ENCODE data around the gene RSPH9.
A peak's percentile ranks its signal among the peaks of the same experiment; 100 is the strongest.
"Not testable (repeated sequence)": the region's sequence is repeated elsewhere in the genome, so short reads cannot be mapped to it uniquely, and the experiment has no call there.

RSPH9 gene

GRCh38 chr6:43652822-43653221, 8.0 kb downstream of the RSPH9 start:
- not testable (repeated sequence) for H3K4me1 ChIP-seq (ENCODE audit: control insufficient read depth, insufficient read depth, low read length); H3K27ac ChIP-seq (ENCODE audit: low read depth, low read length); H3K36me3 ChIP-seq (ENCODE audit: control insufficient read depth, insufficient read depth, low read length); H3K9me3 ChIP-seq (ENCODE audit: control insufficient read depth, insufficient read depth, low read depth, low read length); H3K9ac ChIP-seq (ENCODE audit: low read length); H3K27me3 ChIP-seq (ENCODE audit: control insufficient read depth, insufficient read depth, low read length); H3K4me3 ChIP-seq (ENCODE audit: low read depth, low read length)

DNA sequence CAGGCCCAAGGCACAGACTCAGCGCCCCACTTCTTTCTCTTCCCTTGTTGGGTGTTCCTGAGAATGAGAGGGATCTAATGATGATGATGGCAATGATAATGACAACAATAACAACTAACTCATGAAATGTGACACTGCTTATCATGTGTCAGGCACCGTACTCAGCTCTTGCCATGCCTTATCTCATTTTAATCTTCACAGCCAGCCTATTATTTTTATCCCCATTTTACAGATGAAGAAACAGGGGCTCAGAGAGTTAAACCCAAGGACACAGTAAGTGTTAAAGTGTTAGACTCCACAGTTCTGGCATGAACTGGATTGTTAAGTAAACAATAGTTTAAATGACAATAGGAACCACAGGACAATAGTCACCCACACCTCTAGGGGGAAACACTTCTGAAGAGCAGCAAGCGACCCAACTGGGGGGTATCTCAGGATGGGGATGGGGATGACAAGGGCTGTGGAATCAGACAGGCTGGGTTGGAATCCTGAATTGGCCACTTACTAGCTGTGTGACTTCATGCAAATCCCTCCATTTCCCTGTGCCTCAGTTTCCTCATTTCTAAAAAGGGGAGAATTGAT, 12.5 kb downstream of the RSPH9 start:
- no peak overlapping the region for H3K4me3 ChIP-seq (ENCODE audit: low read depth, low read length)
- no peaks in the 10 kb centered on the region for H3K36me3 ChIP-seq (ENCODE audit: control insufficient read depth, insufficient read depth, low read length)

GRCh38 chr6:43658161-43658560, 13.3 kb downstream of the RSPH9 start:
- H3K4me3 ChIP-seq (ENCODE audit: low read depth, low read length): no peak overlapping the region
- no peaks in the 10 kb centered on the region for H3K4me1 ChIP-seq (ENCODE audit: control insufficient read depth, insufficient read depth, low read length)
- H3K9me3 ChIP-seq (ENCODE audit: control insufficient read depth, insufficient read depth, low read depth, low read length): peaks cover 10% of the 10 kb centered on the region; the same call in 1 of the 2 replicates
- H3K27ac ChIP-seq (ENCODE audit: low read depth, low read length): no peak overlapping the region
- H3K9ac ChIP-seq (ENCODE audit: low read length): no peak overlapping the region
- no peaks in the 10 kb centered on the region for H3K36me3 ChIP-seq (ENCODE audit: control insufficient read depth, insufficient read depth, low read length)
- H3K27me3 ChIP-seq (ENCODE audit: control insufficient read depth, insufficient read depth, low read length): no peaks in the 10 kb centered on the region

More for the DNA sequence above, 12.5 kb downstream of the RSPH9 start:
- Histone ChIP-seq H3K27me3 (ENCODE audit: control insufficient read depth, insufficient read depth, low read length) (no peaks in the 10 kb centered on the region), H3K4me1 (ENCODE audit: control insufficient read depth, insufficient read depth, low read length) (no peaks in the 10 kb centered on the region), H3K9me3 (ENCODE audit: control insufficient read depth, insufficient read depth, low read depth, low read length) (peaks cover 10% of the 10 kb centered on the region; the same call in 1 of the 2 replicates), H3K27ac (ENCODE audit: low read depth, low read length) (no peak overlapping the region), H3K9ac (ENCODE audit: low read length) (no peak overlapping the region)

- not testable (repeated sequence) for H3K9ac ChIP-seq (ENCODE audit: low read length); H3K36me3 ChIP-seq (ENCODE audit: control insufficient read depth, insufficient read depth, low read length); H3K27ac ChIP-seq (ENCODE audit: low read depth, low read length); H3K4me3 ChIP-seq (ENCODE audit: low read depth, low read length); H3K27me3 ChIP-seq (ENCODE audit: control insufficient read depth, insufficient read depth, low read length); H3K4me1 ChIP-seq (ENCODE audit: control insufficient read depth, insufficient read depth, low read length)
- peaks cover 10% of the 10 kb centered on the region; the same call in 1 of the 2 replicates for H3K9me3 ChIP-seq (ENCODE audit: control insufficient read depth, insufficient read depth, low read depth, low read length)
These were observed 18.1 kb downstream of the RSPH9 start for GRCh38 chr6:43662948-43663347.

GRCh38 chr6:43665376-43665775, 20.5 kb downstream of the RSPH9 start:
- Histone ChIP-seq H3K27ac (ENCODE audit: low read depth, low read length) (no peak overlapping the region), H3K9ac (ENCODE audit: low read length) (no peak overlapping the region)

DNA sequence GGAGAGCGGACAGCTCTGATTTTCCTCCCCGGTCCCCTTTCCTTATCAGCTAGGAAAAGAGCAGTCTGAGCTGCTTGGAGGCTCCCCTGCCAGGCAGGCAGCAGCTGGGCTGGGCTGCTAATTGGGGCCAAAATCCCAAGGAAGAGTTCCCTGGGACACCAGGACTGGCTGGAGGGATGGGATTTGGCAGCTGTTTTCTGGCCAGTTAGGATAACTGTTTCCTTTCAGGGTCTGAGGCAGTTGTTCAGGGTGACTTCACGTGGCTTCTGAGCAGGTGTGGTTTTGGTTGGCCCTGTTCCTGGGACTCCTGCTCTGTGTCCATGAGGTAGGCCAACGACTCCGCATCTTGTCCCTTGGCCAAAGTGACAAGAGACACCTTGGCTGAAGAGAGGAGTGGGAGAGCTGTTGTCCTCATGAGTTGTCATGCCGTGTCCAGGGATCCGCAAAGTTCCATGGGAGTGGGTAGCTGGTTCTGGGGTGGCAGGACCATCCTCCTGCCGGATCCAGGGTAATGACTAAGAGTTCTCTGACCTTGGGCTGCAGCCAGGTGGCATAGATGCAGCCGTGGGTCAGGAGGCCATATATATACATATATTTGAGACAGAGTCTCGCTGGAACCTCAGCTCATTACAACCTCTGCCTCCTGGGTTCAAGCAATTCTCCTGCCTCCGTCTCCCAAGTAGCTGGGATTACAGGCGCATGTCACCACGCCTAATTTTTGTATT, 21.5 kb downstream of the RSPH9 start:
- no peaks in the 10 kb centered on the region for H3K9me3 ChIP-seq (ENCODE audit: control insufficient read depth, insufficient read depth, low read depth, low read length)
- peaks cover 32% of the 10 kb centered on the region for H3K4me1 ChIP-seq (ENCODE audit: control insufficient read depth, insufficient read depth, low read length)
- no peak overlapping the region for H3K4me3 ChIP-seq (ENCODE audit: low read depth, low read length)
- no peak overlapping the region for H3K27ac ChIP-seq (ENCODE audit: low read depth, low read length)
- peaks cover 11% of the 10 kb centered on the region for H3K36me3 ChIP-seq (ENCODE audit: control insufficient read depth, insufficient read depth, low read length)
- H3K27me3 ChIP-seq (ENCODE audit: control insufficient read depth, insufficient read depth, low read length): no peaks in the 10 kb centered on the region
- no peak overlapping the region for H3K9ac ChIP-seq (ENCODE audit: low read length)

More at GRCh38 chr6:43665376-43665775, 20.5 kb downstream of the RSPH9 start:
- Histone ChIP-seq H3K27me3 (ENCODE audit: control insufficient read depth, insufficient read depth, low read length) (no peaks in the 10 kb centered on the region), H3K4me1 (ENCODE audit: control insufficient read depth, insufficient read depth, low read length) (peaks cover 30% of the 10 kb centered on the region), H3K36me3 (ENCODE audit: control insufficient read depth, insufficient read depth, low read length) (0 out of 2 replicates have a peak, but pooled peaks cover 2% of the 10 kb centered on the region), H3K4me3 (ENCODE audit: low read depth, low read length) (no peak overlapping the region), H3K9me3 (ENCODE audit: control insufficient read depth, insufficient read depth, low read depth, low read length) (peaks cover 5% of the 10 kb centered on the region; the same call in 1 of the 2 replicates)

DNA sequence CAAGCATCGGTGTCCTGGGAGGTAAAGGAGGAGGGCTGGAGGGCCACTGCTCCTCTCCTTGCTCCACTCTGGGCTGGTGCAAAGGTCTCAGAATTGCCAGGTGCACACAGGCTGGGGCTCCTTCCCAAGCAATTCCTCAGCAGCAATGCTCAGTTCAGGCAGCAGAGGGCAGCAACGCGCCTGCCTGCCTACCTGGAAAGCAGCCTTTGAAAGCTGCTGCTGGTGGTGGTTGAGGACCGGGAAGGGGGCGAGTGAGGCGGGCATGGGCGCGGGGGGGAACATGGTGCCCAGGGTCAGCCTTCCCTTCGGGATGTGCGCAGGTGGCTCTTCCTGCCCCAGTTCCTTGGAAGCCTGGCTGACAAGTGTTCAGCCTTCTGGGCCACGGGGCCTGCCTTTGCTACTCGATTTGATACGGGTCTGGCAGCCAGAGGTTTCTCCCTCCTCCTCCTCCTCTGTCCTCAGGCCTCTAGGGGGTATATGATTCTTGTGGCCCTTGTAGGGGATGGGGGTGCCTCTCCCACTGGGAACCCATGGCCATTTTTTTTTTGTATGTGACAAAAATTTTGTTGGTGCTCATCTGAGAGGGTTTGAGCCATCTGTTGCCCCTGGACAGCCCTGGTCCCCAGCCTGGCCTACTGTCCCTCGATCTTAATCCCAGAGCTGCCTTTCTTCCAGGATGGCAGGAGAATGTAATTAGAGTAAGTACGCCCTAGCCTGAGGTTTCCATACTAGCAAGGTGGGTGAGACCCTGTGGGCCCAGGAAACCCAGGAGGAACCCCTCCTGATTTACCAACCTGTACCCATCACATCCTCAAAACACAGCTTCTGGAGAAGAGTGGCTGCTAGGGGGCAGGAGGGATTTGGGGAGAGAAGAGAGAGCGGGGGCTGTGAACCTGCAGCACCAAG, 22.7 kb downstream of the RSPH9 start:
- peaks cover 23% of the 10 kb centered on the region for H3K36me3 ChIP-seq (ENCODE audit: control insufficient read depth, insufficient read depth, low read length)
- H3K9me3 ChIP-seq (ENCODE audit: control insufficient read depth, insufficient read depth, low read depth, low read length): no peaks in the 10 kb centered on the region
- peak overlapping the region; percentile 38 for H3K4me3 ChIP-seq (ENCODE audit: low read depth, low read length)
- no peaks in the 10 kb centered on the region for H3K27me3 ChIP-seq (ENCODE audit: control insufficient read depth, insufficient read depth, low read length)
- no peak overlapping the region for H3K27ac ChIP-seq (ENCODE audit: low read depth, low read length)
- H3K4me1 ChIP-seq (ENCODE audit: control insufficient read depth, insufficient read depth, low read length): peaks cover 32% of the 10 kb centered on the region
- no peak overlapping the region for H3K9ac ChIP-seq (ENCODE audit: low read length)

- H3K4me1 ChIP-seq (ENCODE audit: control insufficient read depth, insufficient read depth, low read length): peaks cover 32% of the 10 kb centered on the region
- no peak overlapping the region for H3K9ac ChIP-seq (ENCODE audit: low read length)
- H3K36me3 ChIP-seq (ENCODE audit: control insufficient read depth, insufficient read depth, low read length): peaks cover 28% of the 10 kb centered on the region
- H3K27me3 ChIP-seq (ENCODE audit: control insufficient read depth, insufficient read depth, low read length): no peaks in the 10 kb centered on the region
- no peak overlapping the region for H3K27ac ChIP-seq (ENCODE audit: low read depth, low read length)
- H3K4me3 ChIP-seq (ENCODE audit: low read depth, low read length): peak overlapping the region; percentile 38
- H3K9me3 ChIP-seq (ENCODE audit: control insufficient read depth, insufficient read depth, low read depth, low read length): no peaks in the 10 kb centered on the region
These were observed 23.6 kb downstream of the RSPH9 start for GRCh38 chr6:43668151-43669028.

GRCh38 chr6:43669050-43669921, 24.4 kb downstream of the RSPH9 start:
- H3K27me3 ChIP-seq (ENCODE audit: control insufficient read depth, insufficient read depth, low read length): no peaks in the 10 kb centered on the region
- H3K4me1 ChIP-seq (ENCODE audit: control insufficient read depth, insufficient read depth, low read length): peaks cover 32% of the 10 kb centered on the region
- H3K36me3 ChIP-seq (ENCODE audit: control insufficient read depth, insufficient read depth, low read length): peaks cover 37% of the 10 kb centered on the region
- no peak overlapping the region for H3K27ac ChIP-seq (ENCODE audit: low read depth, low read length)
- H3K9me3 ChIP-seq (ENCODE audit: control insufficient read depth, insufficient read depth, low read depth, low read length): no peaks in the 10 kb centered on the region
- H3K9ac ChIP-seq (ENCODE audit: low read length): no peak overlapping the region
- no peak overlapping the region for H3K4me3 ChIP-seq (ENCODE audit: low read depth, low read length)
